GM23248 (cell line): ENCODE data around the gene ARFGAP3.

Experiments
- EZH2 ChIP-seq: fragments of 200-600 bp; sonication (generic); IDR thresholded peaks from 2 replicates; pipeline ENCODE4 v1.6.1; 2018; ENCODE audit warnings: antibody characterized with exemption, mild to moderate bottlenecking; ENCODE audit not compliant: insufficient read depth, poor library complexity, severe bottlenecking
- EZH2phosphoT487 ChIP-seq: fragments of 200-600 bp; sonication (generic); IDR thresholded peaks from 2 replicates; pipeline ENCODE4 v1.6.1; 2018; ENCODE audit warnings: antibody characterized with exemption, moderate library complexity, mild to moderate bottlenecking, low read depth; ENCODE audit not compliant: insufficient read depth

- TF ChIP-seq EZH2, result no peak
- no peak for TF ChIP-seq EZH2phosphoT487
Measured at GRCh38 chr22:42902875-42903510, 45.9 kb upstream of the ARFGAP3 start.
